ENCODE data around the gene PVR. TPM values are rescaled to one million over a fixed set of nuclear protein-coding genes. Genes with fewer than 3 reads are reported as not detected.
"Not testable (repeated sequence)": the region's sequence is repeated elsewhere in the genome, so short reads cannot be mapped to it uniquely, and the experiment has no call there.

PVR gene
- total RNA-seq, 1 experiment from 2014 or later, result 47.7 TPM

GRCh38 chr19:44608391-44608821, 35.3 kb upstream of the PVR start:
- in situ Hi-C loops (cut with HindIII; ENCODE audit: low pct_unique_long_range_greater_than_20kb, low sequenced_read_pairs), result no loop called here
- CTCF ChIA-PET, result no interaction called here
- no peak for DNase-seq (ENCODE audit: low read depth, low spot score)

GRCh38 chr19:44609219-44609618, 34.5 kb upstream of the PVR start:
- DNase-seq (ENCODE audit: low read depth, low spot score) (no peak), ATAC-seq (no peak)
- H3K4me1 ChIP-seq (ENCODE audit: control insufficient read depth, insufficient read depth, low read length), result no peaks in the 10 kb centered on the region
- ChIA-PET CTCF (no interaction called here), POLR2A (no interaction called here)
- in situ Hi-C loops (cut with HindIII; ENCODE audit: low pct_unique_long_range_greater_than_20kb, low sequenced_read_pairs) (no loop called here), intact Hi-C loops (cut with micrococcal nuclease; ENCODE audit: unreplicated experiment) (no loop called here)
- TF ChIP-seq CTCF (IDR thresholded peaks at IDR 0.05) (no peak), REST (IDR thresholded peaks at IDR 0.05; ENCODE audit: insufficient read depth in 1 of 2, low read depth in 2 of 2, low read length in 1 of 2) (no peak), POLR2AphosphoS5 (IDR thresholded peaks at IDR 0.05; ENCODE audit: low read depth, low read length) (no peak), SIN3A (IDR thresholded peaks at IDR 0.05; ENCODE audit: borderline replicate concordance, insufficient read depth, low read depth, low read length) (no peak), TCF7L2 (IDR thresholded peaks at IDR 0.05; ENCODE audit: low read depth, low read length) (no peak)
- no TSS peak for BruUV-seq (replicated peaks)
- H3K4me3 ChIP-seq (ENCODE audit: low read depth in 2 of 2, low read length in 2 of 2), result no peak overlapping the region
- H3K9me3 ChIP-seq (ENCODE audit: control insufficient read depth, insufficient read depth, low read depth, low read length), result no peaks in the 10 kb centered on the region
- H3K27ac ChIP-seq (ENCODE audit: low read length), result no peak overlapping the region
- no peaks in the 10 kb centered on the region for H3K36me3 ChIP-seq (ENCODE audit: control insufficient read depth, insufficient read depth, low read length)
- H3K27me3 ChIP-seq (ENCODE audit: control insufficient read depth, insufficient read depth, low read length), result no peaks in the 10 kb centered on the region

More at GRCh38 chr19:44608391-44608821, 35.3 kb upstream of the PVR start:
- BruUV-seq (replicated peaks), result no TSS peak
- ATAC-seq, result no peak
- Histone ChIP-seq H3K4me3 (ENCODE audit: low read depth in 2 of 2, low read length in 2 of 2) (no peak overlapping the region), H3K27ac (ENCODE audit: low read length) (no peak overlapping the region), H3K27me3 (ENCODE audit: control insufficient read depth, insufficient read depth, low read length) (no peaks in the 10 kb centered on the region), H3K9me3 (ENCODE audit: control insufficient read depth, insufficient read depth, low read depth, low read length) (no peaks in the 10 kb centered on the region), H3K36me3 (ENCODE audit: control insufficient read depth, insufficient read depth, low read length) (no peaks in the 10 kb centered on the region), H3K4me1 (ENCODE audit: control insufficient read depth, insufficient read depth, low read length) (no peaks in the 10 kb centered on the region)
- POLR2A ChIA-PET, result no interaction called here
- intact Hi-C loops (cut with micrococcal nuclease; ENCODE audit: unreplicated experiment), result no loop called here
- TF ChIP-seq CTCF (IDR thresholded peaks at IDR 0.05) (no peak), SIN3A (IDR thresholded peaks at IDR 0.05; ENCODE audit: borderline replicate concordance, insufficient read depth, low read depth, low read length) (no peak), REST (IDR thresholded peaks at IDR 0.05; ENCODE audit: insufficient read depth in 1 of 2, low read depth in 2 of 2, low read length in 1 of 2) (no peak), POLR2AphosphoS5 (IDR thresholded peaks at IDR 0.05; ENCODE audit: low read depth, low read length) (no peak)

- ATAC-seq; intact Hi-C loops (cut with micrococcal nuclease; ENCODE audit: unreplicated experiment); H3K9me3 ChIP-seq (ENCODE audit: control insufficient read depth, insufficient read depth, low read depth, low read length); H3K27ac ChIP-seq (ENCODE audit: low read length); H3K4me3 ChIP-seq (ENCODE audit: low read depth in 2 of 2, low read length in 2 of 2); H3K27me3 ChIP-seq (ENCODE audit: control insufficient read depth, insufficient read depth, low read length); DNase-seq (ENCODE audit: low read depth, low spot score); H3K4me1 ChIP-seq (ENCODE audit: control insufficient read depth, insufficient read depth, low read length); BruUV-seq (replicated peaks); POLR2A ChIA-PET; H3K36me3 ChIP-seq (ENCODE audit: control insufficient read depth, insufficient read depth, low read length); in situ Hi-C loops (cut with HindIII; ENCODE audit: low pct_unique_long_range_greater_than_20kb, low sequenced_read_pairs): not testable (repeated sequence)
- CTCF ChIA-PET, result interaction anchor here (0.6 kb wide), 1 partner anchor 33 kb away, joined by 4 read pairs; no protein-coding TSS in a partner anchor
Measured at GRCh38 chr19:44610497-44610896, 33.2 kb upstream of the PVR start.

Measured in Panc1 (cell line).